ENCODE data around the gene LITAFD. TPM values are rescaled to one million over a fixed set of nuclear protein-coding genes. Genes with fewer than 3 reads are reported as not detected.

LITAFD gene
- polyA plus RNA-seq, 1 of the 3 experiments (the other 2 are of a cell fraction): not detected

- ChIA-PET POLR2A (no interaction called here), CTCF (interaction anchor here (1.2 to 1.4 kb wide), 3 partner anchors 10 to 27 kb away, joined by 3 to 7 read pairs (median 5); no protein-coding TSS in a partner anchor)
- Histone ChIP-seq H3K27me3 (ENCODE audit: insufficient read depth) (no peaks in the 10 kb centered on the region), H3K4me3 (ENCODE audit: low read depth in 2 of 2, low read length in 1 of 2) (no peak overlapping the region), H3K9me2 (no peaks in the 10 kb centered on the region), H3F3A (replicated peaks; ENCODE audit: insufficient read depth) (peaks cover 43% of the 10 kb centered on the region), H3K9me3 (no peaks in the 10 kb centered on the region), H3K27ac (ENCODE audit: low read depth in 2 of 2, low read length in 1 of 2) (no peak overlapping the region), H3K79me2 (ENCODE audit: insufficient read depth) (peaks cover 19% of the 10 kb centered on the region; the same call in 1 of the 2 replicates), H3K36me3 (replicated peaks in 1 of 2; ENCODE audit: control insufficient read depth in 1 of 2, insufficient read depth in 2 of 2, low read length in 1 of 2) (peaks cover 28 to 39% of the 10 kb centered on the region in 2 experiments), H2AFZ (ENCODE audit: low read depth) (no peak overlapping the region), H3K4me2 (no peak overlapping the region), H3K9ac (no peak overlapping the region), H4K20me1 (ENCODE audit: insufficient read depth) (peaks cover 28% of the 10 kb centered on the region), H3K4me1 (ENCODE audit: control insufficient read depth in 1 of 2, insufficient read depth in 2 of 2, low read depth in 1 of 2, low read length in 1 of 2) (peaks cover 7 to 18% of the 10 kb centered on the region in 2 experiments; a peak in 3 of 4 replicates)
- no peak for TF ChIP-seq EP300 (IDR thresholded peaks at IDR 0.05; ENCODE audit: borderline replicate concordance in 1 of 2, low read depth in 1 of 2, low read length in 1 of 2)
- TF ChIP-seq EZH2phosphoT487 (IDR thresholded peaks at IDR 0.05; ENCODE audit: borderline replicate concordance, low read depth): no peak
- no peak for TF ChIP-seq SIN3A (IDR thresholded peaks at IDR 0.05; ENCODE audit: borderline replicate concordance, low read depth, low read length)
- TF ChIP-seq CTCF (IDR thresholded peaks at IDR 0.05): no peak
- TF ChIP-seq SMC3 (IDR thresholded peaks at IDR 0.05; ENCODE audit: low read depth, low read length): no peak
- no peak for TF ChIP-seq FOXM1 (IDR thresholded peaks at IDR 0.05; ENCODE audit: low read depth)
- no peak for TF ChIP-seq FOXJ3 (CRISPR knock-in tag; IDR thresholded peaks at IDR 0.05)
- no peak for TF ChIP-seq MEF2A (IDR thresholded peaks at IDR 0.05; ENCODE audit: borderline replicate concordance, low read depth)
- no peak for TF ChIP-seq GABPA (IDR thresholded peaks at IDR 0.05; ENCODE audit: low read depth)
- TF ChIP-seq USF2 (IDR thresholded peaks at IDR 0.05; ENCODE audit: borderline replicate concordance, low read depth, low read length): no peak
- 95% methylated on average over 7 of the region's 7 CpGs for WGBS (ENCODE audit: low lambda C conversion rate)
- DNase-seq: no peak
Measured at GRCh38 chr16:8853611-8854010, 28.5 kb upstream of the LITAFD start.

- 97% methylated on average over 9 of the region's 9 CpGs for WGBS (ENCODE audit: low lambda C conversion rate)
- H3K27me3 ChIP-seq (ENCODE audit: insufficient read depth): no peaks in the 10 kb centered on the region
- TF ChIP-seq CTCF (IDR thresholded peaks at IDR 0.05) (no peak), TCF12 (IDR thresholded peaks at IDR 0.05) (no peak), YY1 (IDR thresholded peaks at IDR 0.05; ENCODE audit: low read depth) (no peak), ELF1 (IDR thresholded peaks at IDR 0.05) (no peak), RAD21 (IDR thresholded peaks at IDR 0.05; ENCODE audit: low read length) (no peak), CHD2 (IDR thresholded peaks at IDR 0.05; ENCODE audit: low read length, partially characterized antibody) (no peak)
- CTCF ChIA-PET: interaction anchor here (1.2 to 1.7 kb wide), 4 partner anchors 12 to 280 kb away, joined by 3 to 5 read pairs (median 4); no protein-coding TSS in a partner anchor
- H3K9ac ChIP-seq: no peak overlapping the region
- no peak for DNase-seq
- H3K4me3 ChIP-seq (ENCODE audit: low read depth in 2 of 2, low read length in 1 of 2): no peak overlapping the region
- no peak overlapping the region for H2AFZ ChIP-seq (ENCODE audit: low read depth)
- peaks cover 35% of the 10 kb centered on the region for H3F3A ChIP-seq (replicated peaks; ENCODE audit: insufficient read depth)
- peaks cover 26% of the 10 kb centered on the region; the same call in 1 of the 2 replicates for H3K79me2 ChIP-seq (ENCODE audit: insufficient read depth)
- no peak overlapping the region; a peak in 1 of 4 replicates for H3K27ac ChIP-seq (ENCODE audit: low read depth in 2 of 2, low read length in 1 of 2)
- peaks cover 7 to 9% of the 10 kb centered on the region in 2 experiments; a peak in 3 of 4 replicates for H3K4me1 ChIP-seq (ENCODE audit: control insufficient read depth in 1 of 2, insufficient read depth in 2 of 2, low read depth in 1 of 2, low read length in 1 of 2)
- H4K20me1 ChIP-seq (ENCODE audit: insufficient read depth): peaks cover 24% of the 10 kb centered on the region
- peaks cover 28 to 38% of the 10 kb centered on the region in 2 experiments for H3K36me3 ChIP-seq (replicated peaks in 1 of 2; ENCODE audit: control insufficient read depth in 1 of 2, insufficient read depth in 2 of 2, low read length in 1 of 2)
- no peak overlapping the region for H3K4me2 ChIP-seq
- POLR2A ChIA-PET: no interaction called here
- H3K9me2 ChIP-seq: no peaks in the 10 kb centered on the region
- no peaks in the 10 kb centered on the region for H3K9me3 ChIP-seq
Measured at GRCh38 chr16:8854298-8854948, 27.7 kb upstream of the LITAFD start.
